ENCODE results near the gene NT5DC1.

Gene NT5DC1

DNA sequence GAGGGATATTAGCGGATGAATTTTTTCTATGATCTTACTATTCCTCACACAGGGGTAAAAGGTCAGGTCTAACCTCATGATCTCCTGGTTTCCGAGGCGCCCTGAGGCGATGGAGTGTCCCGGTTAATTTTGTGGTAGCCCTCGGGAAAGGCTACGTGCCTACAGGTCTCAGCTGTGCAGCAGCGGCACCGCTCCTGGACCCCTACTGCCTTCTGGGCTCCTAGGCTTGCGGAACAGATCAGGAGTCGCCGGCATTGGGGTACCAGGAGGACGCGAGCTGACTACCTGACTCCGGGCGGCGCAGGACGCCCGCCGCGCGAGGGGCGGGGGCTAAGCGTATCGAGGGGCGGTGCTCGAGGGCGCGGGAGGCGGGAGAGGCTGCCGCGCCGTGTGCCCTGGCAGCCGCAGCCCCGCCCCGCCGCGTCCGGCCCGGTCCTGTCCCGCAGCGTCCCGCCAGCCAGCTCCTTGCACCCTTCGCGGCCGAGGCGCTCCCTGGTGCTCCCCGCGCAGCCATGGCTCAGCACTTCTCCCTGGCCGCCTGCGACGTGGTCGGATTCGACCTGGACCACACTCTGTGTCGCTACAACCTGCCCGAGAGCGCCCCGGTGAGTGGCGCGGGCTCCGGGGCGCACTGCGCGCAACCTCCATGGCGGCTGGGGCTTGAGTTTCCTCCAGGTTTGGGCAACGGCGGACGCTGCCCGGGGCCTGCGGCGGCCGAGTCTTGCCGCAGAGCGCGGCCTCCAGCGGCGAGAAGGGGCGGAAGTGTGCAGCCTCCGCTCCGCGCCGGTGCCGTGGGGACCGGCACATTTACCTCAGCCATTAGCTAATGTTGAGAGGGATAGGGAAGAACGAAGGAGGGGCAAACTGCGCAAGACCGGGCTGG, at the start of gene NT5DC1:
TSS of gene NT5DC1 (plus strand) at position 435 of the 883 bp plus-strand sequence. CDS start at position 513, 78 bp downstream.
- DNase-seq (ENCODE audit: low spot score), result peak; percentile 88

- DNase-seq (ENCODE audit: low spot score), result no peak
Measured at GRCh38 chr6:116051244-116051643, 49.4 kb upstream of the NT5DC1 start.

GRCh38 chr6:116055513-116055912, 45.1 kb upstream of the NT5DC1 start:
- DNase-seq (ENCODE audit: low spot score), result no peak

- DNase-seq (ENCODE audit: low spot score), result no peak
Measured at GRCh38 chr6:116057766-116058165, 42.9 kb upstream of the NT5DC1 start.

DNA sequence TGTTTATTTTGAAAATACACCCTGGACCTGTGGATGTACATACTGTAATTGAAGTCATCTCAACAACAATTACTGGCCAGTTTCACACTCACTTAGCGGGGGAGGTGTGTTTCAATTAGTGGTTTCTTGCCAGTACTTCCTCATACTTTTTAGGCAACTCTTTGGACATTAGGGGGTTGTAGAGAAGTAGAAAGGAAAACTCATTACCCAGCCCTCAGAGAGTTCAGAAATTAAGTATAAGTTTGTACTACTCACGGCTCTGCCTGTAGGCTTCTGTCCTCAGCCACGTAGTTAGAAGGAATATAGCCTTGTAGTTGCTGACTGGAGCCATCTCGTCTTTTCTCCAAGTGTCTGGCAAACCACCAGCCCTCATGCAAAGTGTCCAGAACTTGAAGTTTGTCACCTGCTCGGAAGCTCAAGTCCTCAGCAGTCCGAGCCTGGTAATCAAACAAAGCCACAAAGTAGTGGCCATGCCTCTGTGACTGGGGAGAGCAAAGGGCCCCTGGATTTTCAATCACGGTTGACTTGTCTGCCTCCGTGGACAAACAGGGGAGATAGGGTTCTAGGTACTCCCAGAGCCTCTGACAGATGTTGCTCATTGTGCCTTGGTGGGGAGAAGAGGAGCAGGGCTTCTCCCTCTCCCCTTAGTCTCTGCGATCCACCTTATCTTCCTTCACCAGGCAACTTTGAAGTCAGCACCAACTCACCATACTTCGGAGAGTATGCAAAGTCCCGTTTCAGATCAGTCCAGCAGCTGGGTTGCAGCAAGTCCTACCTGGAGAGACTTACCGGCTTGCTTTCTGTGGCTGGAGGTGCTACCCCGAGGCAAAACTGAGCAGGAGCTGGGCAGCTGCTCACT, 40.7 kb upstream of the NT5DC1 start:
- no peak for DNase-seq (ENCODE audit: low spot score)

GRCh38 chr6:116060572-116061283, 39.9 kb upstream of the NT5DC1 start, which contains the start of gene FRK:
TSS of gene FRK (minus strand) at chr6:116060891. CDS start at chr6:116060311, 580 bp downstream.
- DNase-seq (ENCODE audit: low spot score), result peak; percentile 46

- DNase-seq (ENCODE audit: low spot score), result no peak
Measured at GRCh38 chr6:116062496-116062895, 38.2 kb upstream of the NT5DC1 start.

GRCh38 chr6:116064666-116065065, 36.0 kb upstream of the NT5DC1 start:
- DNase-seq (ENCODE audit: low spot score), result no peak

- DNase-seq (ENCODE audit: low spot score), result no peak
Measured at GRCh38 chr6:116066789-116067188, 33.9 kb upstream of the NT5DC1 start.

DNA sequence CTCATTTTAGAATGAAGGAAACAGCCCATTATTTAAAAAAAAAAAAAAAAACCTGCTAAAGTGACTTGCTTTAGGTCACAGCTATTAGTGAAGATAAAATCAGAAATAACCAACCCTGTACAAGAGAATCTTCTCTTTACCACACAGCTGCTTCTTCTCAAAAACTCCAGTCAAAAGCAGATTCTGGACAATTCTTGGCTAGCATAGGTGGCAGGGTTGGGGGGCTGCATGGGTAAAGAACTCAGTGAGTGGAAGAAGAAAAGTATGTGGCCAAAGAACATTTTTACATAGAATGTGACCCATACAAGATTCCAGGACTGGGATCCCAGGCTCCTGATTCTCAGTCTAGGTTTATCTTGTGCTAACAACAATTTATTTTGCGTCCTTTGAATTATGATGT, 30.6 kb upstream of the NT5DC1 start:
- DNase-seq (ENCODE audit: low spot score), result no peak

- no peak for DNase-seq (ENCODE audit: low spot score)
Measured at GRCh38 chr6:116070616-116071389, 29.9 kb upstream of the NT5DC1 start.

DNA sequence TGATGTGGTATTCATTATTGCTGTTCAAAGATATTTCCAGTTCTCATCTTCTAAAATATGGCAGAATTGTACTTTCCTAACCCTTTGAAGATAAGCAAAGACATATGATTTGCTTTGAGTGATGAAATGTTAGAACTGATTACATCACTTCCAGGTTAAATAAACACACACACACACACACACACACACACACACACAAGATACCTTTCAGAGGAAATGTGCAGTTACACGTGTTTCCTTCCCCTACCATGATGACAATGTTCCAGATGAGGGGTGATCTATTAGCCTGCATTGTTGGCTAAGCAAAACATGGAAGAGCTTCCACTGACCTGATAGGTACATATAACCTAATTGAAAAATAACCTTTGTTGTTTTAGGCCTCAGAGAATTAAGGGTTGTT, 28.3 kb upstream of the NT5DC1 start:
- no peak for DNase-seq (ENCODE audit: low spot score)

DNA sequence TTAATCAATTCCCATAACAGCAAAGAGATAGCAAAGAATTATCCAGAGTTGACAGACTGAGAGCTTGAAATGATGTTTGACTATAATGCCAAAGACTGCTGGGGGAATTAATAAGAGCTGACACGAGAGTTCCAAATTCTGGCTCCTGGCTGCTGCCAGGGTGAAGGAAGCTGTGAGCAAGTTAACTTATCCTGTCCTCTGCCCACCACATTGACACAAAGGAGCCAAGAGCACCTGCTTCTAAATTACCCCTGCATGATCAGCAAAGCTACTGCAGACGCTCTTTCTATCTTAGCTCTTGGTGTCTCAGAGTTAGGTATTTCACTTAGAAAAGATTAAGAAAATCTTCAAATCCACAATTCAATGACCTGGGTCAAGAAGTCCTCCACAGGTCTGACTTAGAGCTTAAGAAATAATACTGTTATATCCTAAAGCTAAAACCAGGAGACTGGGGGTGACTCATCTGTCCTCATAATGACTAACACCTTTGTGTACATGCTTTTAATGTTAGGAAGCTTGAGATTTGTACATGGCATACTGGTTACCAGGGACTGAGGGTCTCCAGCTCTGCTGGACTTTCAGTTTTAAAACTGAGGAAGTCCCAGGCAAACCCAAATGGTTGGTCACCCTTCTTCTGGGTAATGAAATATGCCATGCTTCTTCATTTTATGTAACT, 26.8 kb upstream of the NT5DC1 start:
- peak; percentile 30 for DNase-seq (ENCODE audit: low spot score)

DNA sequence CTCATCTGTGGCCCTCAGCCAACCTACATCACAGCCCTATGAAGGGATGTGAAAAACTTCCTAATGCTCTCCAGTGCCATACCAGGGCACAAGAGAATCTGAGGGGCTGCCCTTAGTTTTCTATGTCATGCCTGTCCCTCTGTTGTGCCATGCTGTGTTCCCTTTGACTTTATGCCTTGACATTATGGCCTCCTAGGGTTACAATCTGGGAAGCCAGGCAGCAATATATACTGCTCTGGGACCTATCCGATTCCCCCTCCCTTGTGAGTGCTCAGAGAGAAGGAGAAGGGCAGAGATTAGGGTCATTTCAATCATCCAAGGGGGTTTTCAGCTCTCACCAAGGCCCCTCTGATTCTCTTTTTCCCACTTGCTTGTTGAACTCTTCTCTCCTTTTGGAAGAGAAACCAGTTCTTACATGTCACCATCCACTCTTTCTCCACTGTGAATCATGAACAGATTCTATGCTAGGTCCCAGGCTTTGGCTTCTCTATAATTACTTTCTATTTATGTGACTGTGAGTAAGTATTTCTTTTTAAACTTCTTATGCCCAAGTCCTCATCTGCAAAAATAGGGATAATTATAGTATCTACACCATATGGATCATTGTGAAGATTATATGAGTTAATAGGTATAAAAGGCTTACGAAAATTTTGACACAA, 25.8 kb upstream of the NT5DC1 start:
- DNase-seq (ENCODE audit: low spot score), result no peak

- no peak for DNase-seq (ENCODE audit: low spot score)
Measured at GRCh38 chr6:116078522-116078921, 22.1 kb upstream of the NT5DC1 start.

DNA sequence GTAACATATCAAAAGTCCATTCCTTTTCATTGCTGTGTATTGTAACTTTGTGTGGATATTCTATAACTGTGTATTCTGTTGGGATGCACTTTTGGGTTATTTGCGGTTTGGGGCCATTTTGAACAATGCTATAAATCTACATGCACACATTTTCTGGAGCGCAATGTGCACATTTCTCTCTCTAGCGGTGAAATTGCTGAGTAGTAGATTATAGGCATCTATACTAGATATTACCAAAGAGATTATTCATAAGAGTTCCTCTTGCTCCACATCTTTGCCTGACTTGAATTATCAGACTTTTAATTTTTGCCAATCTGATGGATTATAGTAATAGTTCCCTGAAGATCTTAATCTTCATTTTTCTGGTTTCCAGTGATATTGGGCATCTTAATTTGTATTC, 21.7 kb upstream of the NT5DC1 start:
- no peak for DNase-seq (ENCODE audit: low spot score)

GRCh38 chr6:116083052-116083451, 17.6 kb upstream of the NT5DC1 start:
- DNase-seq (ENCODE audit: low spot score), result no peak

DNA sequence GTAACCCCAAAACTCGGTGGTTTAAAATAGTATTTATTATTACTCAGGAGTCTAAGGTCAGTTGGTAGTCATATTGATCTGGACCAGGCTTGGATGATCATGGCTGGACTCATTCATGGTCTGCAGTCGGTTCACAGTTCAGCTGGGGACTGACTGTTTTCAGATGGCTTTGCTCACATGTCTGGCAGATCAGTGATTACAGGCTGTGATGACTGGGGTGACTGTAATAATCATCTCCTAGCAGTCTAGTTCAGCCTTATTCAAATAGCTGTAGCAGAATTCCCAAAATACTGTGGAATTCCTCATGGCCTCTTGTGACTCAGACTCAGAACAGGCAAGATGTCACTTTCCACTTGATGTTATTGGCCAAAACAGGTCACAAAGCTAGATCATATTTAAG, 16.4 kb upstream of the NT5DC1 start:
- peak; percentile 12 for DNase-seq (ENCODE audit: low spot score)

- peak; percentile 68 for DNase-seq (ENCODE audit: low spot score)
Measured at GRCh38 chr6:116087437-116088027, 13.1 kb upstream of the NT5DC1 start.

DNA sequence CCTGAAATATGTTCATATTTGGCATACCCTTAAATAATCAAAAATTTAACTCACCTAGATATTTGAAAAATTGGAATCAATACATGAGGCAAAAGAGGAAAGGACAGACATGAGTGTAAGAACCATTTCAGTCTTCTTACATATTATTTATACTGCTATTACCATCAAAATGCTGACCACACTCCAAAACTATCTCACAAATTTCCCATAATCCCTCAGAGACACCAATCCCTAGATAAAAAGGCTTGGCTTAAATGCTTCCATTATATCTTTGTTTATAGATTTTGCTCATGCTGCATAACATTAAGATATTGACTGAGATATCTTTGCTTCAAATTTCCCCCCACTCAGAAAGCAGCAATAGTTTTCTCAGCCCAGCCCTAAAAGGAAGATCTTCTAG, 11.7 kb upstream of the NT5DC1 start:
- no peak for DNase-seq (ENCODE audit: low spot score)

Measured in AG08395 (cell line).